ENCODE results near the gene OR6C74. TPM values are rescaled to one million over a fixed set of nuclear protein-coding genes. Genes with fewer than 3 reads are reported as not detected.

OR6C74 gene
- not detected for total RNA-seq

GRCh38 chr12:55244309-55244708, at the start of gene OR6C74:
TSS of gene OR6C74 (plus strand) at chr12:55244609. CDS start at chr12:55247288, 2,679 bp downstream.
- H3K27me3 ChIP-seq, result no peaks in the 10 kb centered on the region
- no peak for DNase-seq
- no peaks in the 10 kb centered on the region for H3K36me3 ChIP-seq
- H3K27ac ChIP-seq, result no peak within 1 kb of the TSS
- TF ChIP-seq, protein P1, sequence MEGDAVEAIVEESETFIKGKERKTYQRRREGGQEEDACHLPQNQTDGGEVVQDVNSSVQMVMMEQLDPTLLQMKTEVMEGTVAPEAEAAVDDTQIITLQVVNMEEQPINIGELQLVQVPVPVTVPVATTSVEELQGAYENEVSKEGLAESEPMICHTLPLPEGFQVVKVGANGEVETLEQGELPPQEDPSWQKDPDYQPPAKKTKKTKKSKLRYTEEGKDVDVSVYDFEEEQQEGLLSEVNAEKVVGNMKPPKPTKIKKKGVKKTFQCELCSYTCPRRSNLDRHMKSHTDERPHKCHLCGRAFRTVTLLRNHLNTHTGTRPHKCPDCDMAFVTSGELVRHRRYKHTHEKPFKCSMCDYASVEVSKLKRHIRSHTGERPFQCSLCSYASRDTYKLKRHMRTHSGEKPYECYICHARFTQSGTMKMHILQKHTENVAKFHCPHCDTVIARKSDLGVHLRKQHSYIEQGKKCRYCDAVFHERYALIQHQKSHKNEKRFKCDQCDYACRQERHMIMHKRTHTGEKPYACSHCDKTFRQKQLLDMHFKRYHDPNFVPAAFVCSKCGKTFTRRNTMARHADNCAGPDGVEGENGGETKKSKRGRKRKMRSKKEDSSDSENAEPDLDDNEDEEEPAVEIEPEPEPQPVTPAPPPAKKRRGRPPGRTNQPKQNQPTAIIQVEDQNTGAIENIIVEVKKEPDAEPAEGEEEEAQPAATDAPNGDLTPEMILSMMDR (IDR thresholded peaks at IDR 0.05), result no peak
- no peak for TF ChIP-seq POLR2A (IDR thresholded peaks at IDR 0.05)
- no peak within 1 kb of the TSS for H3K4me3 ChIP-seq
- WGBS, 2 donors, result 86 to 87% methylated on average over 3 of the region's 3 CpGs
- H3K9me3 ChIP-seq, result no peaks in the 10 kb centered on the region
- intact Hi-C loops (cut with DNase I), result no loop called here
- no peaks in the 10 kb centered on the region for H3K4me1 ChIP-seq

DNA sequence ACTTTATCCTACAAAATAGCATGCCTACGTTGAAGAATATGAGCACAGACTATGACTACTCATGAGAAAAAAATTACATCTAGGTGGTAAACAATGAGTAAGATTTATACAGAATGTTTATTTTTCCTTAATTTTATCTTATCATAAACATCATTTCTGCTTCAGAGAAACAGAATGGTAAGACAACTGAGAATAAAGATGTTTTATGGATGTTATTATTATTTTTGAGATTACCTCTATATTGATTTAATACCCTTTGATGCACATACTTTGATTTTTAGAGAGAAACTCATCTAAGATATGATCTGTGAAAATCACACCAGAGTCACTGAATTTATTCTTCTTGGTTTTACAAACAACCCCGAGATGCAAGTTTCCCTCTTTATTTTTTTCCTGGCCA, 23.7 kb upstream of the OR6C74 start, which contains the start of gene OR10A7:
OR10A7 (plus strand) TSS at position 301 of the 400 bp plus-strand sequence; CDS start at position 301, 0 bp downstream.
- no peak within 1 kb of the TSS for H3K4me3 ChIP-seq
- DNase-seq, result no peak
- no peaks in the 10 kb centered on the region for H3K36me3 ChIP-seq
- intact Hi-C loops (cut with DNase I), result no loop called here
- 70 to 77% methylated on average over 2 of the region's 2 CpGs for WGBS, 2 donors
- H3K27ac ChIP-seq, result no peak within 1 kb of the TSS
- no peaks in the 10 kb centered on the region for H3K9me3 ChIP-seq
- TF ChIP-seq POLR2A (IDR thresholded peaks at IDR 0.05), result no peak
- TF ChIP-seq, protein P1 (IDR thresholded peaks at IDR 0.05), result no peak
- no peaks in the 10 kb centered on the region for H3K4me1 ChIP-seq
- no peaks in the 10 kb centered on the region for H3K27me3 ChIP-seq

DNA sequence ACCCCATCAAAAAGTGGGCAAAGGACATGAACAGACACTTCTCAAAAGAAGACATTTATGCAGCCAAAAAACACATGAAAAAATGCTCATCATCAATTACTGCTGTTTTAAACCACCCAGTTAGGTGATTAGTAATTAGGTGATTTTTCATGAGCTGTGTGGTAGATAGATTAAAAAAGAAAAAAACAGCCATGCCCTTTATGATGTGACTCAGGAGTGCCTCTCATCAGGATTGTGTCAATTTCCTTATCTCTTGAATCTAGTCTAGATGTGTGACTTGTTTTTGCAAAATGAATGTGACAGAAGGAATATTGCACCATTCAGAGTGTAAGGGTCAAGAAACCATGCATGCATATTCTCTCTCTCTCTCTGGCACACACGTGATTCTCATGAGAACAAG, 17.9 kb upstream of the OR6C74 start:
- TF ChIP-seq, protein P1 (IDR thresholded peaks at IDR 0.05), result no peak
- TF ChIP-seq POLR2A (IDR thresholded peaks at IDR 0.05), result no peak
- no peaks in the 10 kb centered on the region for H3K4me1 ChIP-seq
- H3K27ac ChIP-seq, result no peak overlapping the region
- H3K4me3 ChIP-seq, result no peak overlapping the region
- no peaks in the 10 kb centered on the region for H3K36me3 ChIP-seq
- no peaks in the 10 kb centered on the region for H3K9me3 ChIP-seq
- 82 to 100% methylated on average over 1 of the region's 1 CpG for WGBS, 2 donors
- intact Hi-C loops (cut with DNase I), result no loop called here
- no peaks in the 10 kb centered on the region for H3K27me3 ChIP-seq
- no peak for DNase-seq

DNA sequence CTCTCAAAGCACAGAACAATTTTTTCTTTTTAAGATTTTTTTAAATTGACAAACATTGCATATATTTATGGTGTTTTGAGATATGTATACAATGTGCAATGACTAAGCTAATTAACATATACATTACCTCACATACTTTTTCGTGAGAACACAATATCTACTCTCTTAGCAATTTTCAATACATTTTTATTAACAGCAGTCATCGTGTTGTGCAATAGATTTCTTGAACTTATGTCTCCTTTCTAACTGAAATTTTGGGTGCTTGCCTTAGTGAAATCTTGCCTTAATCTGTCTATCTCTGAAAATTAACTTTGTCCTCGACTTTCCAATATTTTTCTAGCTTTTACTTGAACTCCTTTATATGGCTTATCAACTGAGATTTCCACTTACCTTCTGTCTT, 16.8 kb upstream of the OR6C74 start:
- Histone ChIP-seq H3K4me1 (no peaks in the 10 kb centered on the region), H3K4me3 (no peak overlapping the region), H3K27ac (no peak overlapping the region), H3K27me3 (no peaks in the 10 kb centered on the region), H3K36me3 (no peaks in the 10 kb centered on the region), H3K9me3 (no peaks in the 10 kb centered on the region)
- WGBS, 2 donors, result 33 to 45% methylated on average over 3 of the region's 3 CpGs
- TF ChIP-seq, protein P1 (IDR thresholded peaks at IDR 0.05), result no peak
- TF ChIP-seq POLR2A (IDR thresholded peaks at IDR 0.05), result no peak
- intact Hi-C loops (cut with DNase I), result no loop called here
- no peak for DNase-seq

DNA sequence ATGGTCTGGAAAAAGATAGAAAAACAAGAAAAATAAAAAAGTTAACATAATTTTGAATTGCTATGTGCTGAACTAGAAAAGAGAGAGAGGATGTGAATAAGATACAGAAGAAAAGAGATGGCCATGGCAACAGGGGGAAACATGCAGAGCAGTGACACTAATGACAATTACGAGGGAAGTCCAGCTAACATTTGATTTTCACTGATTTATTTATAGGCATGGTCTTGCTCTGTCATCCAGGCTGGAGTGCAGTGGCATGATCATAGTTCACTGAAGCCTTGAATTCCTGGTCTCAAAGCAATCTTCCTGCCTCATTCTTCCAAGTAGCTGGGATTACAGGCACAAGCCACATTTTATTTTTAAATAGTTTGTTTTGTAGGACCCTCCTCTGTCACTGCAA, 1.8 kb downstream of the OR6C74 start:
- Histone ChIP-seq H3K36me3 (no peaks in the 10 kb centered on the region), H3K27ac (no peak overlapping the region), H3K4me3 (no peak overlapping the region), H3K9me3 (no peaks in the 10 kb centered on the region), H3K4me1 (no peaks in the 10 kb centered on the region), H3K27me3 (no peaks in the 10 kb centered on the region)
- DNase-seq, result no peak
- WGBS, 2 donors, result 46 to 55% methylated on average over 1 of the region's 1 CpG
- TF ChIP-seq, protein P1 (IDR thresholded peaks at IDR 0.05), result no peak
- no peak for TF ChIP-seq POLR2A (IDR thresholded peaks at IDR 0.05)
- intact Hi-C loops (cut with DNase I), result no loop called here

Data from esophagus squamous epithelium (tissue), 5 donors.